Mesodermal cell (in vitro differentiated cells): ENCODE measurements around the gene F10.
"Not testable (repeated sequence)": the region's sequence is repeated elsewhere in the genome, so short reads cannot be mapped to it uniquely, and the experiment has no call there.

Source experiments
- H3K27ac ChIP-seq: 2 replicates; pipeline ENCODE4 v1.7.0; 2013; ENCODE audit warnings: mild to moderate bottlenecking, low read depth, low read length, moderate library complexity; ENCODE audit not compliant: severe bottlenecking
- H3K36me3 ChIP-seq: 2 replicates; pipeline ENCODE4 v1.7.1; 2013; ENCODE audit warnings: mild to moderate bottlenecking, low read length, moderate library complexity; ENCODE audit not compliant: control insufficient read depth, insufficient read depth
- H3K4me1 ChIP-seq: one replicate; pipeline ENCODE4 v1.7.1; 2013; ENCODE audit warnings: mild to moderate bottlenecking, low read length; ENCODE audit not compliant: insufficient read depth, control insufficient read depth, poor library complexity, severe bottlenecking
- H3K4me3 ChIP-seq: 2 replicates; pipeline ENCODE4 v1.7.0; 2013; ENCODE audit warnings: low read length, control low read depth, mild to moderate bottlenecking; ENCODE audit not compliant: insufficient read depth, poor library complexity, severe bottlenecking; ENCODE audit errors: extremely low read depth
- H3K9me3 ChIP-seq: 2 replicates; pipeline ENCODE4 v1.7.1; 2013; ENCODE audit warnings: mild to moderate bottlenecking, low read length, moderate library complexity; ENCODE audit not compliant: control insufficient read depth
- WGBS, 2 experiments: methylation state at CpG; one replicate each; pipeline ENCODE4 v1.1.5; 2013; ENCODE audit warnings: missing lambda C conversion rate in 2 of 2; ENCODE audit not compliant: insufficient coverage in 2 of 2; 5-methylcytosine and 5-hydroxymethylcytosine counted together

The F10 gene

DNA sequence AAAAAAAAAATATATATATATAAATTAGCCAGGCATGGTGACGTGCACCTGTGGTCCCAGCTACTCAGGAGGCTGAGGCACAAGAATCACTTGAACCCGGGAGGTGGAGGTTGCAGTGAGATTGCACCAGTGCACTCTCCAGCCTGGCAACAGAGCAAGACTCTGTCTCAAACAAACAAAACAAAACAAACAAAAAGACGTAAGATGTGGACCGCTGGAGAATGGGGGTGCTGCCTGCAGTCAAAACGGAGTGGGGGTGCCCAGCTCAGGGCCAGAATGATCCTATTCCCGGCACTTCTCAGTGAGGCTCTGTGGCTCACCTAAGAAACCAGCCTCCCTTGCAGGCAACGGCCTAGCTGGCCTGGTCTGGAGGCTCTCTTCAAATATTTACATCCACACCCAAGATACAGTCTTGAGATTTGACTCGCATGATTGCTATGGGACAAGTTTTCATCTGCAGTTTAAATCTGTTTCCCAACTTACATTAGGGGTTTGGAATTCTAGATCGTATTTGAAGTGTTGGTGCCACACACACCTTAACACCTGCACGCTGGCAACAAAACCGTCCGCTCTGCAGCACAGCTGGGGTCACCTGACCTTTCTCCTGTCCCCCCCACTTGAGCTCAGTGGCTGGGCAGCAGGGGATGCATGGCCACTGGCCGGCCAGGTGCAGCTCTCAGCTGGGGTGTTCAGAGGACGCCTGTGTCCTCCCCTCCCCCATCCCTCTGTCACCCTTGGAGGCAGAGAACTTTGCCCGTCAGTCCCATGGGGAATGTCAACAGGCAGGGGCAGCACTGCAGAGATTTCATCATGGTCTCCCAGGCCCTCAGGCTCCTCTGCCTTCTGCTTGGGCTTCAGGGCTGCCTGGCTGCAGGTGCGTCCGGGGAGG lies 17.3 kb upstream of the F10 start, which contains the start of gene F7:
TSS of gene F7 (plus strand) at position 760 of the 889 bp plus-strand sequence. CDS start at position 811, 51 bp downstream.
- no peak within 1 kb of the TSS for H3K4me3 ChIP-seq
- H3K36me3 ChIP-seq: no peaks in the 10 kb centered on the region
- no peaks in the 10 kb centered on the region for H3K9me3 ChIP-seq
- peaks cover 3% of the 10 kb centered on the region for H3K4me1 ChIP-seq
- H3K27ac ChIP-seq: no peak within 1 kb of the TSS
- WGBS, 2 experiments: 79 to 84% methylated on average over 11 to 12 of the region's 17 CpGs

- Histone ChIP-seq H3K4me1 (peaks cover 3% of the 10 kb centered on the region), H3K27ac (no peak overlapping the region), H3K36me3 (no peaks in the 10 kb centered on the region), H3K9me3 (no peaks in the 10 kb centered on the region), H3K4me3 (no peak overlapping the region)
- 81 to 88% methylated on average over 7 to 10 of the region's 16 CpGs for WGBS, 2 experiments
These were observed 16.6 kb upstream of the F10 start for GRCh38 chr13:113105921-113106452.

- H3K4me3 ChIP-seq: no peak overlapping the region
- H3K9me3 ChIP-seq: no peaks in the 10 kb centered on the region
- H3K4me1 ChIP-seq: peaks cover 3% of the 10 kb centered on the region
- WGBS, 2 experiments: 82 to 85% methylated on average over 14 to 15 of the region's 25 CpGs
- H3K36me3 ChIP-seq: no peaks in the 10 kb centered on the region
- H3K27ac ChIP-seq: no peak overlapping the region
These were observed 15.8 kb upstream of the F10 start for GRCh38 chr13:113106711-113107351.

- H3K9me3 ChIP-seq, H3K4me3 ChIP-seq, H3K4me1 ChIP-seq, H3K27ac ChIP-seq, H3K36me3 ChIP-seq: not testable (repeated sequence)
- WGBS, 2 experiments: 60 to 88% methylated on average over 1 to 3 of the region's 27 CpGs
These were observed 14.1 kb upstream of the F10 start for GRCh38 chr13:113108521-113108920.

- Histone ChIP-seq H3K27ac (no peak overlapping the region), H3K4me3 (peak overlapping the region; percentile 35), H3K9me3 (no peaks in the 10 kb centered on the region), H3K4me1 (peaks cover 3% of the 10 kb centered on the region), H3K36me3 (no peaks in the 10 kb centered on the region)
- 23 to 27% methylated on average over 65 to 67 of the region's 73 CpGs for WGBS, 2 experiments
These were observed 13.2 kb upstream of the F10 start for GRCh38 chr13:113109151-113110047.

- Histone ChIP-seq H3K36me3 (no peaks in the 10 kb centered on the region), H3K4me3 (peak overlapping the region; percentile 35), H3K4me1 (peaks cover 3% of the 10 kb centered on the region), H3K27ac (no peak overlapping the region), H3K9me3 (no peaks in the 10 kb centered on the region)
- WGBS, 2 experiments: 2 to 5% methylated on average over 67 to 91 of the region's 99 CpGs
These were observed 12.3 kb upstream of the F10 start for GRCh38 chr13:113110048-113110851.

- H3K4me1 ChIP-seq: peaks cover under 1% of the 10 kb centered on the region
- no peak overlapping the region for H3K27ac ChIP-seq
- no peaks in the 10 kb centered on the region for H3K9me3 ChIP-seq
- H3K4me3 ChIP-seq: peak overlapping the region; percentile 35
- no peaks in the 10 kb centered on the region for H3K36me3 ChIP-seq
- WGBS, 2 experiments: 34 to 37% methylated on average over 43 to 48 of the region's 49 CpGs
These were observed 11.7 kb upstream of the F10 start for GRCh38 chr13:113110852-113111315.

- not testable (repeated sequence) for H3K27ac ChIP-seq, H3K36me3 ChIP-seq, H3K4me3 ChIP-seq, H3K9me3 ChIP-seq, H3K4me1 ChIP-seq
- 89 to 90% methylated on average over 4 to 5 of the region's 5 CpGs for WGBS, 2 experiments
These were observed 10.8 kb upstream of the F10 start for GRCh38 chr13:113111821-113112220.

- H3K9me3 ChIP-seq, H3K4me1 ChIP-seq, H3K36me3 ChIP-seq, H3K27ac ChIP-seq, H3K4me3 ChIP-seq: not testable (repeated sequence)
- WGBS, 2 experiments: 67 to 85% methylated on average over 1 of the region's 1 CpG
These were observed 10.1 kb upstream of the F10 start for GRCh38 chr13:113112475-113112874.
